Measurements from ENCODE around the gene RASAL2. TPM values are rescaled to one million over a fixed set of nuclear protein-coding genes. Genes with fewer than 3 reads are reported as not detected.

Gene RASAL2
- total and polyA plus RNA-seq, 2 of the 4 experiments (the other 2 are of a cell fraction), result 13.1 to 20.6 TPM

DNA sequence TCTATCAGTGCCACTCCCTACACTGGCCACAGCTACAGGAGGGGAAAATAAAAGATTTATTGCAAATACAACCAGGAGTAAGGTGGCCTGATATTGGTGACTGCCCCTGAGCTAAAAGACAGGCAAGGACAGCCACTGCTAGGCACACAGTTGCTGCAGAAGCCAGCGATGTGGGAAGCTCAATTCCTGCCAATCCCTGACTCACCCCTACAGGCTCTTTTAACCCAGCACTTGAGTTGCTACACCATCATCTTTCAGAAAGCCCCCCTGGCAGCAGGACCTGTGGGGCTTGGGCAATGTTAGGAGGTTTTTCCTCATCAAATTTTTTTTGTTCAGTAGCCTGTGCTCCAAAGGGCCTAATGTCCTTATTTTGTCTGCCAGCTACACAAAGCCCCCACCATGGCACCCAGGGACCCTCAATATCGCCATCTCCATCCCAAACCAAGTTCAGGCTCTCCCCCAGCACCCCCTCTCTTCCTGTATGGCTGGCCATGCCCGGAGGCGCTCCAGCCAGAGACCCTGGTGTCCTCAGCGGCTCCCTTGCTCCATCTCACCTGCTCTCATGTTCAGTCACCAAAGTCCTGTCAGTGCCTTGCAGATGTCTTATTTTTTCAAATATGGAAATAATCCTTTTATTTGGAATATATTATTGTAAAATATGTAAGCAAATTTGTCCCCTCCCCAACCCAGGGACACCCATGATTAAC is 389.5 kb downstream of the RASAL2 start:
- no peak for TF ChIP-seq BHLHE40 (IDR thresholded peaks at IDR 0.05; ENCODE audit: low read depth, low read length)
- no peak for TF ChIP-seq MXI1 (IDR thresholded peaks at IDR 0.05; ENCODE audit: borderline replicate concordance, low read depth, low read length)
- TF ChIP-seq RAD21 (IDR thresholded peaks at IDR 0.05; ENCODE audit: low read length), result no peak
- no peak overlapping the region for H3K27ac ChIP-seq (ENCODE audit: insufficient read depth, low read length)
- no peak overlapping the region for H3K4me3 ChIP-seq (ENCODE audit: insufficient read depth, low read depth, low read length)
- intact Hi-C loops (cut with micrococcal nuclease), result no loop called here
- no peak for DNase-seq
- H3K79me1 ChIP-seq (ENCODE audit: low read depth in 1 of 2, low read length in 2 of 2), result no peaks in the 10 kb centered on the region
- H2BK15ac ChIP-seq (ENCODE audit: low read depth, low read length), result no peak overlapping the region
- no peak overlapping the region for H3K18ac ChIP-seq (ENCODE audit: low read depth, low read length)
- H4K8ac ChIP-seq (ENCODE audit: low read depth in 2 of 2, low read length in 2 of 2), result no peak overlapping the region
- no TSS peak for BruUV-seq (replicated peaks)
- no peak overlapping the region for H2BK20ac ChIP-seq (ENCODE audit: low read depth, low read length)
- H3K27me3 ChIP-seq (ENCODE audit: control insufficient read depth, insufficient read depth, low read length), result peaks cover 2% of the 10 kb centered on the region; the same call in 1 of the 2 replicates
- no peak overlapping the region for H2AK9ac ChIP-seq (replicated peaks; ENCODE audit: low read depth, low read length, poor library complexity)
- no peak overlapping the region for H2AK5ac ChIP-seq (ENCODE audit: low read depth, low read length)
- no peak overlapping the region for H4K91ac ChIP-seq (ENCODE audit: insufficient read depth, low read depth, low read length)
- H4K20me1 ChIP-seq (ENCODE audit: insufficient read depth, low read length), result no peaks in the 10 kb centered on the region
- dilution Hi-C loops (cut with HindIII; ENCODE audit: low sequenced_read_pairs, unreplicated experiment), result no loop called here
- in situ Hi-C loops (cut with MboI; ENCODE audit: low sequenced_read_pairs), result no loop called here
- no peak for ATAC-seq (ENCODE audit: low read depth)
- no peak overlapping the region for H4K5ac ChIP-seq (ENCODE audit: low read depth, low read length)
- H3K4me1 ChIP-seq (ENCODE audit: control insufficient read depth, insufficient read depth, low read length), result no peaks in the 10 kb centered on the region
- no peak overlapping the region for H3K4me2 ChIP-seq (ENCODE audit: low read depth, low read length)
- H3K9me3 ChIP-seq (ENCODE audit: control insufficient read depth, insufficient read depth, low read length), result no peaks in the 10 kb centered on the region
- H2AFZ ChIP-seq (replicated peaks; ENCODE audit: low read length, poor library complexity), result no peak overlapping the region
- H2BK5ac ChIP-seq (ENCODE audit: low read depth, low read length, poor library complexity, severe bottlenecking), result no peak overlapping the region
- H3K14ac ChIP-seq (replicated peaks; ENCODE audit: low read depth, low read length), result no peak overlapping the region
- no peak overlapping the region for H3K56ac ChIP-seq (ENCODE audit: extremely low read depth, insufficient read depth, low read length)
- 90% methylated on average over 2 of the region's 5 CpGs; no CpG with 5 or more reads in 1 of the 2 experiments for WGBS, 2 experiments (ENCODE audit: extremely low coverage in 2 of 2, insufficient read length in 1 of 2)
- H2BK120ac ChIP-seq (ENCODE audit: low read depth, low read length), result no peak overlapping the region
- no peak overlapping the region for H3K23ac ChIP-seq (ENCODE audit: low read depth, low read length)
- H3K4ac ChIP-seq (ENCODE audit: low read depth, low read length), result no peak overlapping the region
- ChIA-PET POLR2A (ENCODE audit: unreplicated experiment) (no interaction called here), CTCF (no interaction called here)
- peaks cover 2% of the 10 kb centered on the region; the same call in 1 of the 2 replicates for H3K36me3 ChIP-seq (ENCODE audit: control insufficient read depth, insufficient read depth, low read length)
- H3K9ac ChIP-seq (ENCODE audit: low read depth, low read length), result no peak overlapping the region
- no peaks in the 10 kb centered on the region for H3K9me1 ChIP-seq (ENCODE audit: insufficient read depth, low read length)
